ENCODE results near the gene BCAS3.

Gene BCAS3

GRCh38 chr17:61063528-61063927, 385.9 kb downstream of the BCAS3 start:
- Histone ChIP-seq H3K36me3 (ENCODE audit: low read depth) (no peaks in the 10 kb centered on the region), H3K9me3 (ENCODE audit: severe bottlenecking) (no peaks in the 10 kb centered on the region), H3K27me3 (ENCODE audit: insufficient read depth, poor library complexity, severe bottlenecking) (no peaks in the 10 kb centered on the region), H3K4me3 (ENCODE audit: severe bottlenecking) (no peak overlapping the region), H3K27ac (ENCODE audit: poor library complexity, severe bottlenecking) (no peak overlapping the region), H3K4me1 (ENCODE audit: insufficient read depth, poor library complexity, severe bottlenecking) (no peaks in the 10 kb centered on the region)
- no peak for TF ChIP-seq CTCF (IDR thresholded peaks at IDR 0.05; ENCODE audit: poor library complexity, severe bottlenecking)
- DNase-seq (ENCODE audit: low spot score) (no peak), ATAC-seq (ENCODE audit: low read depth) (no peak)

- no peaks in the 10 kb centered on the region for H3K9me3 ChIP-seq (ENCODE audit: severe bottlenecking)
- no peak for ATAC-seq (ENCODE audit: low read depth)
- no peaks in the 10 kb centered on the region for H3K36me3 ChIP-seq (ENCODE audit: low read depth)
- no peak for DNase-seq (ENCODE audit: low spot score)
- H3K4me1 ChIP-seq (ENCODE audit: insufficient read depth, poor library complexity, severe bottlenecking) = no peaks in the 10 kb centered on the region
- no peak overlapping the region for H3K27ac ChIP-seq (ENCODE audit: poor library complexity, severe bottlenecking)
- no peak for TF ChIP-seq CTCF (IDR thresholded peaks at IDR 0.05; ENCODE audit: poor library complexity, severe bottlenecking)
- no peak overlapping the region for H3K4me3 ChIP-seq (ENCODE audit: severe bottlenecking)
- no peaks in the 10 kb centered on the region for H3K27me3 ChIP-seq (ENCODE audit: insufficient read depth, poor library complexity, severe bottlenecking)
Measured at GRCh38 chr17:61064087-61064951, 386.7 kb downstream of the BCAS3 start.

GRCh38 chr17:61065263-61065773, 387.7 kb downstream of the BCAS3 start:
- H3K4me3 ChIP-seq (ENCODE audit: severe bottlenecking) = no peak overlapping the region
- no peak for TF ChIP-seq CTCF (IDR thresholded peaks at IDR 0.05; ENCODE audit: poor library complexity, severe bottlenecking)
- no peaks in the 10 kb centered on the region for H3K27me3 ChIP-seq (ENCODE audit: insufficient read depth, poor library complexity, severe bottlenecking)
- H3K4me1 ChIP-seq (ENCODE audit: insufficient read depth, poor library complexity, severe bottlenecking) = no peaks in the 10 kb centered on the region
- H3K9me3 ChIP-seq (ENCODE audit: severe bottlenecking) = no peaks in the 10 kb centered on the region
- no peak overlapping the region for H3K27ac ChIP-seq (ENCODE audit: poor library complexity, severe bottlenecking)
- no peak for ATAC-seq (ENCODE audit: low read depth)
- H3K36me3 ChIP-seq (ENCODE audit: low read depth) = no peaks in the 10 kb centered on the region
- no peak for DNase-seq (ENCODE audit: low spot score)

GRCh38 chr17:61066062-61066461, 388.4 kb downstream of the BCAS3 start:
- TF ChIP-seq CTCF (IDR thresholded peaks at IDR 0.05; ENCODE audit: poor library complexity, severe bottlenecking) = no peak
- Histone ChIP-seq H3K36me3 (ENCODE audit: low read depth) (no peaks in the 10 kb centered on the region), H3K27ac (ENCODE audit: poor library complexity, severe bottlenecking) (no peak overlapping the region), H3K27me3 (ENCODE audit: insufficient read depth, poor library complexity, severe bottlenecking) (no peaks in the 10 kb centered on the region), H3K4me3 (ENCODE audit: severe bottlenecking) (no peak overlapping the region), H3K9me3 (ENCODE audit: severe bottlenecking) (no peaks in the 10 kb centered on the region), H3K4me1 (ENCODE audit: insufficient read depth, poor library complexity, severe bottlenecking) (no peaks in the 10 kb centered on the region)
- DNase-seq (ENCODE audit: low spot score) (no peak), ATAC-seq (ENCODE audit: low read depth) (no peak)

GRCh38 chr17:61070649-61071048, 393.0 kb downstream of the BCAS3 start:
- Histone ChIP-seq H3K4me1 (ENCODE audit: insufficient read depth, poor library complexity, severe bottlenecking) (no peaks in the 10 kb centered on the region), H3K4me3 (ENCODE audit: severe bottlenecking) (no peak overlapping the region), H3K27me3 (ENCODE audit: insufficient read depth, poor library complexity, severe bottlenecking) (no peaks in the 10 kb centered on the region), H3K27ac (ENCODE audit: poor library complexity, severe bottlenecking) (no peak overlapping the region), H3K9me3 (ENCODE audit: severe bottlenecking) (no peaks in the 10 kb centered on the region), H3K36me3 (ENCODE audit: low read depth) (no peaks in the 10 kb centered on the region)
- TF ChIP-seq CTCF (IDR thresholded peaks at IDR 0.05; ENCODE audit: poor library complexity, severe bottlenecking) = no peak
- no peak for ATAC-seq (ENCODE audit: low read depth)
- no peak for DNase-seq (ENCODE audit: low spot score)

Measured in RWPE2 (cell line).